Colonic mucosa (tissue), 4 donors: ENCODE data around the gene PLPP7. TPM values are rescaled to one million over a fixed set of nuclear protein-coding genes. Genes with fewer than 3 reads are reported as not detected.

Source experiments
- DNase-seq: peaks from one replicate; pipeline ENCODE4 v3.0.0-alpha.2; 2020
- H3K27ac ChIP-seq: fragments of 200-600 bp; one replicate; pipeline ENCODE4 v1.8.0; 2021
- H3K27me3 ChIP-seq: fragments of 200-600 bp; one replicate; pipeline ENCODE4 v1.8.0; 2021
- H3K36me3 ChIP-seq: fragments of 200-600 bp; one replicate; pipeline ENCODE4 v1.8.0; 2021
- H3K4me1 ChIP-seq: fragments of 200-600 bp; one replicate; pipeline ENCODE4 v1.8.0; 2021; ENCODE audit warnings: mild to moderate bottlenecking
- H3K4me3 ChIP-seq: fragments of 200-600 bp; one replicate; pipeline ENCODE4 v1.8.0; 2021
- H3K9ac ChIP-seq, 2 donors: one replicate each; pipeline ENCODE4 v1.7.0; 2013; ENCODE audit warnings: control low read depth in 2 of 2, low read depth in 2 of 2, low read length in 2 of 2
- H3K9me3 ChIP-seq: fragments of 200-600 bp; one replicate; pipeline ENCODE4 v1.8.0; 2021
- CTCF ChIP-seq: fragments of 200-600 bp; IDR thresholded peaks from one replicate; pipeline ENCODE4 v1.8.0; 2022; ENCODE audit warnings: antibody characterized with exemption, mild to moderate bottlenecking
- intact Hi-C: fragments of 100-400 bp; cut with DNase I; formaldehyde crosslinking; loops from one replicate; pipeline ENCODE4 v1.14.1; 2022
- total RNA-seq, 2 donors: library from RNA; stranded (reverse); fragmentation: NEBNext Ultra II Directional in 1 of 2; extraction: Animal tissue kit (Norgen Biotek cat#: 25700) in 1 of 2; gene quantifications; one replicate each; pipeline ENCODE4 v1.2.1, GENCODE V29; 2021
- donor health status: healthy.
- donor health status: DM: no; HTN: no; CAD: no.
- donor health status: DM: no; HTN: no; CAD: no.

The PLPP7 gene
- total RNA-seq, 2 donors from 2014 or later: 0.40 to 1.1 TPM

- no peak for DNase-seq
- no peak overlapping the region for H3K27ac ChIP-seq
- no peaks in the 10 kb centered on the region for H3K9me3 ChIP-seq
- H3K27me3 ChIP-seq: no peaks in the 10 kb centered on the region
- H3K36me3 ChIP-seq: no peaks in the 10 kb centered on the region
- H3K4me1 ChIP-seq: no peaks in the 10 kb centered on the region
- H3K9ac ChIP-seq: peak overlapping the region; percentile 26 to 66
- intact Hi-C loops: no loop called here
- TF ChIP-seq CTCF: no peak
- H3K4me3 ChIP-seq: peak overlapping the region; percentile 34
Observed at GRCh38 chr9:131290036-131290766, 678 bp downstream of the PLPP7 start.

GRCh38 chr9:131290767-131291370 lies 1.3 kb downstream of the PLPP7 start:
- intact Hi-C loops: no loop called here
- Histone ChIP-seq H3K27me3 (no peaks in the 10 kb centered on the region), H3K4me1 (no peaks in the 10 kb centered on the region), H3K27ac (no peak overlapping the region), H3K36me3 (no peaks in the 10 kb centered on the region), H3K9me3 (no peaks in the 10 kb centered on the region), H3K4me3 (peak overlapping the region; percentile 34), H3K9ac (peak overlapping the region in 1 of 2 donors; percentile 26)
- no peak for DNase-seq
- no peak for TF ChIP-seq CTCF

GRCh38 chr9:131291795-131292315 lies 2.3 kb downstream of the PLPP7 start:
- no peak for TF ChIP-seq CTCF
- no peaks in the 10 kb centered on the region for H3K4me1 ChIP-seq
- no peaks in the 10 kb centered on the region for H3K36me3 ChIP-seq
- intact Hi-C loops: no loop called here
- no peak overlapping the region for H3K27ac ChIP-seq
- H3K4me3 ChIP-seq: no peak overlapping the region
- H3K9ac ChIP-seq: no peak overlapping the region
- no peaks in the 10 kb centered on the region for H3K9me3 ChIP-seq
- DNase-seq: no peak
- H3K27me3 ChIP-seq: no peaks in the 10 kb centered on the region

DNA sequence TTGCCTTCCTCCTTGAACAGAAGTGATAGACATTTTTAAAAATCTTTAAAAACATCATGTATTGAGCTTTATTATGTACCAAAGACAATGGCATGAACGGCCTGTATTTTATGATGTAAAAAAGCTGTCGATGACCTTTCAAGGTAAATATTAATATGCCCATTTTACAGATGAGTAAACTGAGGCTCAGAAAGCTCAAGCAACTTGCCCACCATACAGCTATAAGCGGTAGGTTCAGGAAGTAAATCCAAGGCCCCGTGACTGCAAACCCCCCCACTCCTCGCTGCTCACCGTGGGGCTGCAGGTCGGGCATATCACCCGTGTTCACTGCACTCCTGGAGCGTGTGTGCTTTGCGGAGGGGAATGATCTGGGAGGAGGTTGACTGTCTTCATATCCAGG lies 3.4 kb downstream of the PLPP7 start:
- no peaks in the 10 kb centered on the region for H3K9me3 ChIP-seq
- no peaks in the 10 kb centered on the region for H3K4me1 ChIP-seq
- TF ChIP-seq CTCF: no peak
- no peak for DNase-seq
- H3K36me3 ChIP-seq: no peaks in the 10 kb centered on the region
- H3K27me3 ChIP-seq: no peaks in the 10 kb centered on the region
- no peak overlapping the region for H3K9ac ChIP-seq
- no peak overlapping the region for H3K27ac ChIP-seq
- intact Hi-C loops: no loop called here
- no peak overlapping the region for H3K4me3 ChIP-seq

- H3K27me3 ChIP-seq: no peaks in the 10 kb centered on the region
- H3K36me3 ChIP-seq: no peaks in the 10 kb centered on the region
- no peak for TF ChIP-seq CTCF
- H3K4me1 ChIP-seq: no peaks in the 10 kb centered on the region
- H3K4me3 ChIP-seq: no peak overlapping the region
- no peak overlapping the region for H3K9ac ChIP-seq
- H3K27ac ChIP-seq: no peak overlapping the region
- no peaks in the 10 kb centered on the region for H3K9me3 ChIP-seq
- DNase-seq: no peak
- intact Hi-C loops: no loop called here
Observed at GRCh38 chr9:131296460-131296859, 6.9 kb downstream of the PLPP7 start.
